ENCODE results near the gene RHBDD3. TPM values are rescaled to one million over a fixed set of nuclear protein-coding genes. Genes with fewer than 3 reads are reported as not detected.

Gene RHBDD3
- total and polyA plus RNA-seq, 2 of the 8 experiments (the other 6 are each of a cell fraction or from before 2014, with no cell fraction given), result 72.1 to 117 TPM

GRCh38 chr22:29257751-29258181 lies 10.0 kb downstream of the RHBDD3 start:
- H3K23ac ChIP-seq (ENCODE audit: insufficient read length), result no peak overlapping the region
- no peak overlapping the region for H2BK15ac ChIP-seq (ENCODE audit: low read length)
- no peak overlapping the region for H2BK20ac ChIP-seq (ENCODE audit: low read length)
- no peaks in the 10 kb centered on the region for H3K27me3 ChIP-seq (replicated peaks in 1 of 4; ENCODE audit: control insufficient read depth in 3 of 4, extremely low read depth in 1 of 4, insufficient read depth in 3 of 4, low read length in 3 of 4)
- H2BK120ac ChIP-seq (replicated peaks; ENCODE audit: low read depth, low read length), result no peak overlapping the region
- no peak for FAIRE-seq
- H4K5ac ChIP-seq (ENCODE audit: insufficient read length, low read depth, low read length), result no peak overlapping the region
- H3K23me2 ChIP-seq (ENCODE audit: low read depth, low read length), result no peaks in the 10 kb centered on the region
- no peak overlapping the region for H3K56ac ChIP-seq (replicated peaks; ENCODE audit: insufficient read length, low read depth, low read length)
- H3K14ac ChIP-seq (ENCODE audit: insufficient read length), result no peak overlapping the region
- no peaks in the 10 kb centered on the region for H3K9me3 ChIP-seq (ENCODE audit: insufficient read depth in 2 of 2, low read depth in 1 of 2, low read length in 1 of 2)
- H4K20me1 ChIP-seq (replicated peaks in 1 of 2; ENCODE audit: control insufficient read depth in 1 of 2, insufficient read depth in 2 of 2, low read length in 2 of 2), result peaks cover 3 to 19% of the 10 kb centered on the region in 2 experiments
- H4K91ac ChIP-seq (replicated peaks; ENCODE audit: insufficient read length, low read length), result no peak overlapping the region
- no peak overlapping the region for H2BK5ac ChIP-seq (ENCODE audit: low read depth, low read length)
- H3K4me1 ChIP-seq (replicated peaks in 1 of 4; ENCODE audit: control insufficient read depth in 3 of 4, insufficient read depth in 4 of 4, low read length in 3 of 4), result peaks cover 0 to 6% (median 0%) of the 10 kb centered on the region in 4 experiments; a peak in 2 of 7 replicates
- H3K4me3 ChIP-seq (ENCODE audit: extremely low read depth in 1 of 4, insufficient read depth in 2 of 4, low read depth in 3 of 4, low read length in 4 of 4), result no peak overlapping the region
- no peak overlapping the region for H2AFZ ChIP-seq (ENCODE audit: low read length)
- no peak overlapping the region for H3K4me2 ChIP-seq (ENCODE audit: insufficient read depth in 1 of 2, low read depth in 2 of 2, low read length in 2 of 2)
- H3K27ac ChIP-seq (ENCODE audit: low read depth, low read length), result no peak overlapping the region; the same call in 1 of the 2 replicates
- peaks cover 3% of the 10 kb centered on the region; the same call in 1 of the 2 replicates for H3K79me1 ChIP-seq (ENCODE audit: low read depth, low read length)
- H4K8ac ChIP-seq (ENCODE audit: extremely low read depth, insufficient read depth, low read length), result no peak overlapping the region
- no peak overlapping the region for H3K18ac ChIP-seq (ENCODE audit: extremely low read depth, low read length)
- POLR2A ChIA-PET (ENCODE audit: partially characterized antibody), result interaction anchor here (0.9 to 8.6 kb wide), 9 partner anchors 10 to 59 kb away, joined by 3 to 139 read pairs (median 4); partner anchors contain the start of genes EWSR1 and RHBDD3
- H3K79me2 ChIP-seq (ENCODE audit: control insufficient read depth in 1 of 2, insufficient read depth in 2 of 2, low read length in 2 of 2), result no peaks in the 10 kb centered on the region
- CTCF ChIA-PET (ENCODE audit: partially characterized antibody), result interaction anchor here (1.0 to 4.6 kb wide), 3 partner anchors 12 to 52 kb away, joined by 3 to 34 read pairs (median 3); partner anchors contain the start of gene EMID1
- peak overlapping the region; percentile 7 for H3K4ac ChIP-seq (replicated peaks; ENCODE audit: insufficient read length, low read depth, low read length)
- no peak for DNase-seq (ENCODE audit: low read depth in 1 of 2, low spot score in 2 of 2)
- H2BK12ac ChIP-seq (ENCODE audit: low read depth, low read length), result no peak overlapping the region
- 70% methylated on average over 8 of the region's 8 CpGs; no CpG with 5 or more reads in 1 of the 2 experiments for WGBS, 2 experiments (ENCODE audit: extremely low coverage in 1 of 2, insufficient coverage in 1 of 2, insufficient read length in 1 of 2, insufficient replicate concordance in 2 of 2, low coverage in 1 of 2, low lambda C conversion rate in 2 of 2, missing lambda C conversion rate in 1 of 2)
- H2AK5ac ChIP-seq (ENCODE audit: low read depth, low read length), result no peak overlapping the region
- H3K9ac ChIP-seq (replicated peaks in 1 of 4; ENCODE audit: extremely low read depth in 1 of 4, low read depth in 3 of 4, low read length in 3 of 4), result no peak overlapping the region
- peaks cover 0 to 13% (median 1%) of the 10 kb centered on the region in 4 experiments; a peak in 5 of 8 replicates for H3K36me3 ChIP-seq (ENCODE audit: control insufficient read depth in 2 of 4, insufficient read depth in 4 of 4, low read length in 3 of 4)
- no peak for TF ChIP-seq SAP30 (IDR thresholded peaks at IDR 0.05; ENCODE audit: insufficient read depth, insufficient replicate concordance, low read length)
- no peak for TF ChIP-seq USF2 (IDR thresholded peaks at IDR 0.05; ENCODE audit: low read length)
- TF ChIP-seq EZH2 (IDR thresholded peaks at IDR 0.05; ENCODE audit: low read depth, low read length, severe bottlenecking), result no peak
- no peak for TF ChIP-seq CTBP2 (IDR thresholded peaks at IDR 0.05; ENCODE audit: borderline replicate concordance, insufficient read depth, insufficient read length, low read length)
- no peak for TF ChIP-seq SRF (IDR thresholded peaks at IDR 0.05; ENCODE audit: low read depth, low read length)
- no peak for TF ChIP-seq GABPA (IDR thresholded peaks at IDR 0.05; ENCODE audit: borderline replicate concordance, insufficient read depth, low read length)
- no peak for TF ChIP-seq TAF7 (optimal IDR thresholded peaks at IDR 0.05; ENCODE audit: borderline replicate concordance, low read depth, low read length)
- TF ChIP-seq CTCF (IDR thresholded peaks at IDR 0.05; ENCODE audit: control extremely low read depth in 1 of 3, insufficient read depth in 1 of 3, low read depth in 1 of 3, low read length in 3 of 3), result no peak
